Astrocyte (in vitro differentiated cells and primary cell): ENCODE data around the gene TIGD4.

Source experiments
- CTCF ChIP-seq: IDR thresholded peaks from 2 replicates; pipeline ENCODE4 v1.5.1; 2011; ENCODE audit warnings: low read depth, mild to moderate bottlenecking, inconsistent platforms, low read length, moderate library complexity; ENCODE audit not compliant: insufficient read depth
- EZH2 ChIP-seq: IDR thresholded peaks from 2 replicates; pipeline ENCODE4 v1.6.1; 2012; ENCODE audit warnings: mild to moderate bottlenecking, low read length, inconsistent platforms; ENCODE audit not compliant: insufficient read depth

GRCh38 chr4:152817331-152817730 lies 37.8 kb upstream of the TIGD4 start:
- no peak for TF ChIP-seq EZH2
- no peak for TF ChIP-seq CTCF
